Measurements from ENCODE around the gene SLN.
"Not testable (repeated sequence)": the region's sequence is repeated elsewhere in the genome, so short reads cannot be mapped to it uniquely, and the experiment has no call there.

The SLN gene

GRCh38 chr11:107711861-107712755 is at the start of gene SLN:
Gene SLN, minus strand, starts transcription at chr11:107712056.
- DNase-seq (ENCODE audit: low spot score): no peak

DNA sequence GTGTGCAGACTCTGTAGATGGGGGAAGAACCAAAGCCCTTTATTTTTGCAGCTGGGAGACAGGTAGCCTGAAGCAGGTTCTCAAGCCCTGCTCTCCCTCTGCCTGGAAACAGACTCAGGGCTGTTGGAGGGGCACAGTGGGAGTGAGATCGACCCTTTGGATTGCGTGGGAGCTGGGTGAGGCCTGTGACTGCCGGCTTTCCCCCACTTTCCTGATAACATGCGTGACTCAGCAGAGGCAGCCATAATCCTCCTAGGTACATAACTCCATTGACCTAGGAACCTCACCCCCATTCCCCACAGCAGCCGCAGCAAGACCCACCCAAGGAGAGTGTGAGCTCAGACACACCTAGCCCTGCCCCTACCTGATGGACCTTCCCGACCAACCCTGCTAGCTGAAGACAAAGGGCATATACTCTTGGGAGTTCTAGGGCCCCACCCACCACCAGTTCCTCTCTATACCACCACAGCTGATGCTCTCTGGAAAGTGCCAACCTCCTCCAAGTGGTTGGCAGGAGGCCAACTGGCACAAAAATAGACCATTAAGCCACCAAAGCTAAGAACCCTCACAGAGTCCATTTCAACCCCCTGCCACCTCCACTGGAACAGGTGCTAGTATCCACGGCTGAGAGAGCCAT is 47.0 kb upstream of the SLN start:
- not testable (repeated sequence) for DNase-seq (ENCODE audit: low spot score)

- DNase-seq (ENCODE audit: low spot score): no peak
Measured at GRCh38 chr11:107757661-107758060, 45.8 kb upstream of the SLN start.

DNA sequence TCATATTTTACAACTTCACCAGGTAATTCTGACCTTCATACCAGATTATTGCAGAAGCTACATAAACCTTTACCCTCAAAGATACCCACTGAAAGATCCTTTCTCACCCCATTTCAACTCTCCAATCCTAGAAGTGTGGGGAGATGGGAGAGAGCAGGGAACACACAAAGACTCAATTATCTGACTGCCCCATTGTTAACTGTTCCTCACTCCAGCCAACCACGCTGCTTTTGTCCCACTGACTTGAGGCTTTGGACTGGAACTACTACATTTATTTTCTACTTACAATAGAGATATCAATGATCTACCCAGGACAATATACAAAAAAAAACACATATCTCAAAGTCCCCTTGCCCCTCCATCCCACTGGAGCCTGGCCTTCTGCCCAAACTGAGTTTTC is 44.7 kb upstream of the SLN start:
- no peak for DNase-seq (ENCODE audit: low spot score)

DNA sequence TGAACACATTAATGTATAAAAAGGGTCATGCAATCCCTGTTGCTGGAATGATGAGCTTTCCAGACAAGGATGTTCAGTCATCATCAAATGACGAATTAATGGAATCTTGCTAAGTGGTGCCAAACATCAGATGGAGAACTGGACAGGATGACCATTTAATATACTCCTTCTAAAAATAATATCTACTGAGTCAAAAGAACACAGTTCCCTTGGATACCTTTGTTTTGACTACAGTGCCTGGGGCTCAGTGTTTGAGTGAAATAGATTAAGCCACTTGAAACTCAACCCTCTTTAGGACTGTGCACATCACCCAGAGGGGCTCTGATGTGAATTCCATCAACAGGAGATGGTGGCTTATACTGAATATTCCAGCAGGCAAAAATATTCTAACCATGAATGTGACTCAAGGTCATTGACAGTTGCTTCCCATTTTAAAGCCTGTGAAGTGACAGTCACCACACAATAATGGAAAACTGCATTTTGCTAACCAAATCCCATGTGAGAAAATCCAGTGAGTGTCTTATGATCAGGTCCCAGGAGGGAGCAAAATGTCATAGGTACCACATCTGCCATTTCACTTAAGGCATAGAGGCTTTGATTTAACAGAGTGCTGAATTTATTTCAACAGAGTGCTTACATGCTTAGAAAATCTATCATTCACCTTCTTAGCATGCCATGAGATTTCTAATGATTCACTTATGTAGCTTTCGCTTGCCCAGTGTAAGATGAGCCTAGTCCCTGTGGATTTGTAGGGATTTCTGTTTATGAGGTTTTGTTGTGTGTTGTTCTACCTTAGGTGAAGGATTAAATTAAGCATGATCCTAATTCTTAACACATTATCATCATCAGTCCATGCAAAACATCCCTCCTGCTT is 41.3 kb upstream of the SLN start:
- no peak for DNase-seq (ENCODE audit: low spot score)

GRCh38 chr11:107752508-107752907 is 40.7 kb upstream of the SLN start:
- DNase-seq (ENCODE audit: low spot score): no peak

DNA sequence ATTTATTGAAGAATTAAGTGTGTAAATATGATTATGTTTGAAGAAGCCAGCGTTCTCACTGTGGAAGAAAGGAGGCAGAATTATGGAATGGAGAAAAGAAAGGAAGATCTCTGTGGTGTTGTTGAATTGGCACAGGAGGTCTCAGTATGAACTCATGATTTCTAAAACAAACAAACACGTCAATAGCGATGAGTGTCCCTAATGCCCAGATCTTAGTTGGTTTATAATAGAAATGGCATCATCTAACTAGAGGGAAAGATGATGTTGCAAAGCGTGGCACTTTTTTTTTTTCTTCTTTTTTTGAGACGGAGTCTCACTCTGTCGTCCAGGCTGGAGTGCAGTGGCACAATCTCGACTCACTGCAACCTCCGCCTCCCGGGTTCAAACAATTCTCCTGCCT is 39.2 kb upstream of the SLN start:
- no peak for DNase-seq (ENCODE audit: low spot score)

DNA sequence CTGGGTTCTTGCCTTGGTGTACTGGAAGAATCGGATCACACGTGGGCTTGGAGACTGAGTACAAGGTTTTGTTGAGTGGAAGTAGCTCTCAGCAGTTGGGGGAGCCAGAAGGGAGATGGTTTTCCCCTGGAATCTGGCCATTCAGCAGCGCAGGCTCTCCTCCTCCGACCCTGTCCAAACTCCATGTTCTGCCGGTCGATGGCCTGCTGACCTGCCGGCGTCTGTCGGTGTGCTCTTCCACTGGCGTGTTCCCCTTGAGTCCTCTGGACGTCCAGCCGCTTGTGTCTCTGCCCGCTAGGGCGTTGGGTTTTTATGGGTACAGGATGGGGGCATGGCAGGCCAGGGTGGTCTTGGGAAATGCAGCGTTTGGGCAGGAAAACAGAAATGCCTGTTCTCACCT is 38.5 kb upstream of the SLN start:
- no peak for DNase-seq (ENCODE audit: low spot score)

DNA sequence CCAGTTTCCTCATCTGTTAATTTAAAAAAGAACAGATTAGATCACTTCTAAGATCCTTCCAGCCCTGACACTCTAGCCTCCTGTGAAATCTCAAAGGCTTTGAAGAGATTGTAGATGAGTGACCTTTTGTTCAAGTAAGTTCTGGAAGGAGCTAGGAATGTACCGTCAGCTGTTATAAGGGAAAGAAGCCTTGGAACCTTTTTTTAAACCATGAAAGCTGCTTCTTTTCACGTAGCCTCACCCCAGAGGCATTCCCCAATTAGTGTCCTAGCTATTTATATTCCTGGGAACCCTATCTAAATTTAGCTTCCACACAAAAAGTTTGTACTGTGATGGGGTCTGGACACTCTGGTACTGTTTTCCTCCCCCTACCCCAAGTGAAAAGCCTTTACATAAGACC is 35.8 kb upstream of the SLN start:
- no peak for DNase-seq (ENCODE audit: low spot score)

DNA sequence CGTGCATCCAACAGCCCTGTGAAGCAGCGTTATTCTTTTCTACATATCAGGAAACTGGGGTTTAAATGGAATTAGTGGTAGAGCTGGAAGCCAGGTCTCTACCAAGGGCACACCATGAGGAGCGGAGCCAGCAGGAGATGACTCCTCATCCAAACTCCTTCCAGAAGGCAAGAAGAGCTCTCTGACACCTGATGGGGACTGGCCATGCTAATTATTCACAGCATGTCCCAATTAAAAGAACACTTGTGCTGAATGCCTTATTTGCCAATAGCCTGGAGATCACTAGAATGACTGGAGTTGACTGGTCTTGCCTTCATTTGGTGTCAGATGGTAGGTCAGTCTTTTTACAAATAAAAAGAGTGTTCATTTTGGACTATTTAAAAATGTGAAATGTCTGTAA is 32.9 kb upstream of the SLN start:
- DNase-seq (ENCODE audit: low spot score): no peak

DNA sequence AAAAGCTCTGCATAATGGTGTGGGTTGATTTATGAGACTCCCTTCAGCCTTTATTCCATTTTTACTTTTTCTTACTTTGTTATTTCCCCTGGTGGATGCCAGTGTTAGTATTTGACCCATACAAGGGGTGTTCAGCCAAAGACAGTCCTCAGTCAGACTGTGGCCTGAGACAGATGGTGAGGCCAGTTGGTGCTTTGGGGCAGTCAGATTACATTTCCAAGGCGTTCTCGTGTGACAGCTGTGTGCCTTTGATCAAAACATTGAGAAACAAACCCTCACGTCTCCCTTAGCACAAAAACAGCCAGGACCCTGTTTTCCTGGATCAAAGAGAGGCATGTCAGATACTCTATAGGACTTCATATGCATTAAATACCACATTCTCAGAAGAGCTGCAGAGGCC is 31.3 kb upstream of the SLN start:
- DNase-seq (ENCODE audit: low spot score): no peak

DNA sequence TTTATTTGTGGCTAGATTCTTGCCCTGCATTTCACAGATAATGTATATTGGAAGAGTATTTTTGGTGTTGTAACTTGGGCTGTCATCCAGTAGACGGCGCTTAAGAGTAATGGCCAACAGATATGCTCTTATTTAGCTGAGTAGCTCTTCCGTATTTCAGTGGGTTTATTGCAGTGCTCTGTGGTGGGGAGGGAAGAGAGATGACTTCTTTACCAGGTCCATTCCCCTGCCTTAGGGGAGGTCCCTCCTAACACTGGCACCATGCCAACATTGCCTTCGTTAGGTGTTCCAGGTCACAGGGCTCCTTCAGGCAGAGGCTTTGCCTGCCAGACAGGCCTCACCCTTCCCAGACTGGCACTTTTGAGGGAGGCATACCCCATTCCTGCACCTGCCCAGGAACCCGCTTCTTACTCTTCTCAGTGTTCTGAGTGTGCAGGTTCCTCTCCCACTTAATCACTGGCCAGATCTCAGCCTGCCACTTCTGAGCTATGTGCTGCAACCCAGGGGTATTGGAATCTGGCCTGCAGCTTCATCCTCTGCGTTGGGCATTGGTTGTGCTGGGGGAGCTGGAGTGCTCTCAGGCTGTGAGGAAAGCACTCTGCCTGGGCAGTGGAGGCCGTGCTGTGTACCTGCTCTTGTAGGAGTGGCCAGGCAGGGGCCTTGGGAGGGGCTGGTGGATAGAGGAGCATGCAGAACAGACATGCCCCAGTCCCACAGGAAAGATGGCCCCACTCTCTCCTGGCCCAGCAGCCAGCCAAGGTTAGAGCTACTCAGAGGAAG is 29.4 kb upstream of the SLN start:
- peak; percentile 54 for DNase-seq (ENCODE audit: low spot score)

GRCh38 chr11:107740271-107740670 is 28.4 kb upstream of the SLN start:
- no peak for DNase-seq (ENCODE audit: low spot score)

GRCh38 chr11:107736546-107736945 is 24.7 kb upstream of the SLN start:
- DNase-seq (ENCODE audit: low spot score): no peak

- no peak for DNase-seq (ENCODE audit: low spot score)
Measured at GRCh38 chr11:107733518-107733917, 21.7 kb upstream of the SLN start.

GRCh38 chr11:107732689-107733051 is 20.8 kb upstream of the SLN start:
- DNase-seq (ENCODE audit: low spot score): no peak

GRCh38 chr11:107731941-107732688 is 20.3 kb upstream of the SLN start:
- DNase-seq (ENCODE audit: low spot score): no peak

GRCh38 chr11:107722662-107723061 is 10.8 kb upstream of the SLN start:
- no peak for DNase-seq (ENCODE audit: low spot score)

DNA sequence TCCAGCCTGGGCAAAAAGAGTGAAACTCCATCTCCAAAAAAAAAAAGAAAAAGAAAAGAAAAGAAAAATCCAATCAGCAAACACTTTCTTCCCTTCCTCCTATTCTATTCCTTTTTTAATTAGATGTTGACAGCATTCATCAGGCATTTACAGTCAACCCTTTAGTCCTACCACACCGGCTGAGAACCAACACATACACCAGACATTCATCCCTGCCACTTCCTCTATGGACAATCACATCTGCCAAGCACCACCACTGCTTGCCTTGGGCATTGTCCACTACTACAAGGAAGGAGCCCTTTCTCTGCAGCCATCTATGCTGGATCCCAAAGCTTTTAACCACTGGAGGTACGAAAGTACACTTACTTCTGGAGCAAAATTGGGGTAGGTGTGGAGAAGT is 9.4 kb upstream of the SLN start:
- no peak for DNase-seq (ENCODE audit: low spot score)

DNA sequence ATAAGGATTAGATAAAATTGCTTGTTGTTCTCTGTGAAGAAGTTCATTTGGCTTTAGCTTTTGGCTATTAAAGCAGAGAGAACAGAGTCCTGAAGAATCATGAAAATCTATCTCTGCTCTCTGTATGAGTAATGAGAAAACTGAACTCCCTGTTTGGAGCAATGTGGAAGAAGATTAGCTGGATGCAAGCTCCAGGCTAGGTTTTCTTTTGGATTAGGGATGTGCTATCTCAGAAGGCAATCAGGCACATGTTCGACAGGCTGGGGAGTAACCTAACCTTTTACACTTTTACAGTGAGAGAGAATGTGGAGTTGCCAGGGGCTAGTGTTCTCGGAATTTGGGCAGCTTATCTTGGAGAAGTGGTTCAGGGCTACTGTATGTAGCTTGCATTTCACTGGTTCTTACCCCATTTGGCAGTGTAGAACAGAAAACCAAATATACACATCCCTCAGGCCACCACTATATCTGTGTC is 8.5 kb upstream of the SLN start:
- DNase-seq (ENCODE audit: low spot score): no peak
